Measurements from ENCODE around the gene CLSTN1.

GRCh38 chr1:9872430-9873165, 48.8 kb upstream of the CLSTN1 start:
- TF ChIP-seq ARNTL (CRISPR knock-in tag; IDR thresholded peaks at IDR 0.05; ENCODE audit: borderline replicate concordance, low read depth) (no peak), TOX (CRISPR knock-in tag; IDR thresholded peaks at IDR 0.05; ENCODE audit: borderline replicate concordance) (no peak), ISL1 (CRISPR knock-in tag; IDR thresholded peaks at IDR 0.05) (no peak), TCF4 (CRISPR knock-in tag; IDR thresholded peaks at IDR 0.05; ENCODE audit: borderline replicate concordance) (no peak), OSR1 (CRISPR knock-in tag; IDR thresholded peaks at IDR 0.05) (no peak), CSRNP3 (CRISPR knock-in tag; IDR thresholded peaks at IDR 0.05) (no peak), ZFP30 (CRISPR knock-in tag; IDR thresholded peaks at IDR 0.05) (no peak), PATZ1 (CRISPR knock-in tag; IDR thresholded peaks at IDR 0.05; ENCODE audit: borderline replicate concordance) (no peak)
